ENCODE data around the gene TCTN2.

TCTN2 gene

DNA sequence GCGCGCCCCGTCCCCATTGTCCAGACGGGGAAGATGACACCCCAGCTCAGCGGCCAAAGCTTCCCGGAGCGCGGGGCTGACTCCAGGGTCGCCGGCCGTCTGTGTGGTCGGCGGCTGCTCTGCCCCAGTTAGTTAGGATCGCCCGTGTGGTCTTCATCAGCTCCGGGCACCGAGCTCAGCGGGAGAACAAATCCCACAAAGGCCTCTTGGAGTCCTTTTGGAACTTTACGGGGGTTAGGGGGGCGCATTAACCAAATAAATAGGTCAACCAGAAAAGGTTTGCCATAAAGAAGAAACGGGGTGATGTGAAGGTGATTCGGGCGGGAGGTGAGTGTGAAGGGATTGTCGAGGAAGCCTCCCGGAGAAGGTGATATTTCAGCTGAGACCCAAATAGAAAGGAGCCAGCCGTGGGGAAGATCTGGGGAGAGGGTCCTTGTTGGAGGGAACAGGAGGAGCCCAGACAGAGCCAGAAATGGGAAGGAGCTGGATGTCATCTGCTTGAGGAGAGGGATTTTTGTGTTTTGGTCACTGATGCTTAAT lies 41.9 kb downstream of the TCTN2 start:
- TF ChIP-seq GATA2 (IDR thresholded peaks at IDR 0.05; ENCODE audit: low read depth, low read length) (no peak), GATA3 (IDR thresholded peaks at IDR 0.05; ENCODE audit: low read depth, low read length) (no peak)

DNA sequence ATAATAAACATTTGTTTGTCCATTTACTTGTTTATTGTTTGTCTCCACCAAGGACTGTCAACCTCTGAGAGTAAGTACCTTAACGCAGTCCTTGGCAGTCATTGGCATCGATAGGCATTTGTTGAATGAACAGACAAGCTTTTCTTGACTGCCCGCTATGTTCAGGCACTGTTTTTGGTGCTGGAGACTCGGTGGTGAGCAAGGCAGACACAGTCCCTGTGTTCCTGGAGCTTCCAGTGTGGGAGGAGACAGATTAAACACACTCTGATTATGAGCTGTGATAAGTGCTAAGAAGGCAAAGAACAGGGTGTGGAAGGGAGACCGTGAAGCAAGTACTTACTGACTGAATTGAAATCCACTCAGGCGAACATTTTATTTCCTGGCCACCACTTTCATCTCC lies 42.5 kb downstream of the TCTN2 start:
- peak; percentile 52; the same call in 1 of the 2 replicates for TF ChIP-seq GATA2 (IDR thresholded peaks at IDR 0.05; ENCODE audit: low read depth, low read length)
- no peak for TF ChIP-seq GATA3 (IDR thresholded peaks at IDR 0.05; ENCODE audit: low read depth, low read length)

DNA sequence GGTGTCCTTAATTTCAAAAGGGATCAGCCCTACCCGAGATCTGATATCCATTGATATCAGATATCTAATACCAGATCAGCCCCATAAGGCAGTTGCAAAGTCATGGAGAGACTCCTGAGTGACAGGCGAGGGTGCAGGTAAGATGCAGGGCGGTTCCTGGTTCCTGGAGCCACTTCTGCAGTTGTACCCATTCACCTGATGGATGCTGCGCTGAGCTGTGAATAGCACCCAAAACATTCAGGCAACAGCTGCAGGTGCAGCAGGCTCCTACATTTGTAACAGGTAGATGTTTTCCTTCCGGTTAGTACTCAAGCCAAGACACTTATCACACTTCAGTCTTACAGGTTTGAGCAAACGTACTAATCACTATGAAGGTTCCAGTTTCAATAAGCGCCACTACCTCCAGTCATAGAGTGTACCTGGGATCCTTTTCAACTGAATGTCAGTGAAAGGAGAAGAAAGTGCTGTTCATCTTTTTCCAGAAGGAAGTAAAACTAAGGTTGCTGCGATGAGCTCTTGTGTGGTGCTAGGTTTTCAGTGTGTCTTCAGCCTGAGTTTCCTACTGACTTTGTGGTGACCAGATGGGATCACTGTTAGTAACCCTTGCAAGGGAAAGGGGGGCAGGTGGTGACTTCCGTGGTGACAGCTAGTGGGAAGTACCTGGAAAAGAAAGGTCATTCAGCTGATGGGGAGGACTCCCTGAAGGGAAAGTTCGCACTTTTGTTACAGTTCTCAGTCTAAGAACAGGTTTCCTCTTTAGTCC lies 43.1 kb downstream of the TCTN2 start:
- TF ChIP-seq GATA2 (IDR thresholded peaks at IDR 0.05; ENCODE audit: low read depth, low read length): no peak
- TF ChIP-seq GATA3 (IDR thresholded peaks at IDR 0.05; ENCODE audit: low read depth, low read length): no peak

DNA sequence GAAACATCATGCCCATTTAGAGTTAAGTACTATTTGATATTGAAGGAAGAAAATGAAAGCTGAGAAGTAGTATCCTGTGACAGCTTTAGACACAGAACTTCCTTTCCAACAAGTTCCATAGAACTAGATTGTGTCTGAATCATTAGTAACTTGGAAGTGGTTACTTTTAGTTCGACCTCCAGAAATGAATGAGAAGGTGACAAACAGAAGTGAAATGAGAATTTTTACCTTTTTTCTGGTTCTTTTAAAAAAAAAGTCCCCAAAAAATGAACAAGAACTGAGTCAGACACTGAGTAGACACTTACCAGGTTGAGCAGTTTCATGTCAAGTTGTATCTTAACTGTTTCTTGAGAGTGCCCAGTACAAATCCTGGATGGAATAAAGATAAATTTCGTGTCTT lies 44.3 kb downstream of the TCTN2 start:
- no peak for TF ChIP-seq GATA2 (IDR thresholded peaks at IDR 0.05; ENCODE audit: low read depth, low read length)
- no peak for TF ChIP-seq GATA3 (IDR thresholded peaks at IDR 0.05; ENCODE audit: low read depth, low read length)

DNA sequence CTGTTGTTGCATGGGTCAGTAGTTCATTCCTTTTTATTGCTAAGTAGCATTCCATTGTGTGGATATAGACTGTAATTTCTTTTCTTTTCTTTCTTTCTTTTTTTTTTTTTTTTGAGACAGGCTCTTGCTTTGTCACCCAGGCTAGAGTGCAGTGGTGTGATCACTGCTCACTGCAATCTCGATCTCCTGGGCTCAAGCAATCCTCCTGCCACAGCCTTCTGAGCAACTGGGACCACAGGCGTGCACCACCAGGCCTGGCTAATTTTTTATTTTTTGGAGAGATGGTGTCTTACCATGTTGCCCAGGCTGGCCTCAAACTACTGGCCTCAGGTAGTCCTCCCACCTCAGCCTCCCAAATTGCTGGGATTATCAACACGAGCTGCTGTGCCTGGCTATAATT lies 46.4 kb downstream of the TCTN2 start:
- TF ChIP-seq GATA2 (IDR thresholded peaks at IDR 0.05; ENCODE audit: low read depth, low read length) (no peak), GATA3 (IDR thresholded peaks at IDR 0.05; ENCODE audit: low read depth, low read length) (no peak)

DNA sequence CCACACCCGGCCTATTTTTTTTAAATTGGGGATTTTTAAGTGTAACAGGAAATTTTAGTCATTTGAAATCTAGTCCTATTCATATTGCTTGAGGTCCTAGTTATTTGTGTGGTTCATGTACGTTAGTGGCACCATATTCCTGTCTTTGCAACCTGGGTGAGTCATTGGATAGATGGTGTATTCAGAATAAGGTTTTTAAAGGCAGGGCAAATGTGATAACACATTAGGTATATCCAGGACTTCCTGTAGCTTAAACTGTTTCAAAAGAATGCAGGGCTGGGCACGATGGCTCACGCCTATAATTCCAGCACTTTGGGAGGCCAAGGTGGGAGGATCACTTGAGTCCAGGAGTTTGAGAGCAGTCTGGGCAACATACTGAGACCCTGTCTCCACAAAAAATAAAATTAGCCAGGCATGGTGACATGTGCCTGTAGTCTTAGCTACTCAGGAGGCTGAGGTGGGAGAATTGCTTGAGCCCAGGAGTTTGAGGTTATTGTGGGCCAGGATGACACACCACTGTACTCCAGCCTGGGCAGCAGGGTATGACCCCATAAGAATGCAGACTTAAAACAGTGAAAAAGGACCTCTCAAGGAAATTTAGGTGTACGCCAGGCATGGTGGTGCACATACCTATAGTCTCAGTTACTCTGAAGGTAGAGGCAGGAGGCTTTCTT lies 49.4 kb downstream of the TCTN2 start:
- TF ChIP-seq GATA2 (IDR thresholded peaks at IDR 0.05; ENCODE audit: low read depth, low read length) (no peak), GATA3 (IDR thresholded peaks at IDR 0.05; ENCODE audit: low read depth, low read length) (no peak)

DNA sequence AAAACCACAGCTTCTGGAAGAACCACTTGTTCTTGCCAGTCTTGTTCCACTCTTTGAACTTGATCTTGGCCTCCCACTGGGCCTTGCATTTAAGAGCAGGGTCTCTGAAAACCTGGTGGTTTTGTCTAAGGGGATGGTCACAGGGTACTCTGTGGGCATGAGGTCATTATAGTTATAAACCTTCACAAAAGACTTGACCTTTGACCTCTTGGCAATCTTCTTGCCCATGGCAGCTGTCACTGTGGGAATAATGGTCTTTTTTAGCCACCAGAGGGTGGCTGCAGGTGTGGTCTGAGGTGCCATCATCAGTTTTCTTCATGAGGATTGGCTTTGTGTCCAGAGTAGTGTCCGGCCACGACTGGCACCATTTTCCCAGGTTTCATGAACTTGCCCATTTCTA lies 50.3 kb downstream of the TCTN2 start:
- TF ChIP-seq GATA3 (IDR thresholded peaks at IDR 0.05; ENCODE audit: low read depth, low read length) (no peak), GATA2 (IDR thresholded peaks at IDR 0.05; ENCODE audit: low read depth, low read length) (no peak)

DNA sequence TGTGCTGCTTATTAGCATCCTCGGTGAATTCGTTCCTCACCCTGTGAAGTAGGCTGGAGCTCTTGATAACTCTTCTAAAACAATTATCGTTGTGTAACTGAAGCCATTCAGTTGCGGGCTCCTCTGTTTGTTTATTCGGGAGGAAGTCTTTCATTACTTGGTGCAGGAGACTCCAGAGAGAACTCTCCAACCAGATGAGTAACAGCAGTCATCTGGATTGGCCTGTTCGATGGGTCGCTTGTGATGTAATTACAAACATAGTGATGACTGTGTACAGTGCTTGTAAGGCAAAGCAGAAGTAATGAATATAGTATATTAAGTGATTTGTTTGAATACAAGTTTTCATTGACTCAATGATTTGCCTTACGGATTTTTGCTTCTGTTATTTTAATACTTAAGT lies 52.1 kb downstream of the TCTN2 start:
- TF ChIP-seq GATA3 (IDR thresholded peaks at IDR 0.05; ENCODE audit: low read depth, low read length) (no peak), GATA2 (IDR thresholded peaks at IDR 0.05; ENCODE audit: low read depth, low read length) (no peak)

DNA sequence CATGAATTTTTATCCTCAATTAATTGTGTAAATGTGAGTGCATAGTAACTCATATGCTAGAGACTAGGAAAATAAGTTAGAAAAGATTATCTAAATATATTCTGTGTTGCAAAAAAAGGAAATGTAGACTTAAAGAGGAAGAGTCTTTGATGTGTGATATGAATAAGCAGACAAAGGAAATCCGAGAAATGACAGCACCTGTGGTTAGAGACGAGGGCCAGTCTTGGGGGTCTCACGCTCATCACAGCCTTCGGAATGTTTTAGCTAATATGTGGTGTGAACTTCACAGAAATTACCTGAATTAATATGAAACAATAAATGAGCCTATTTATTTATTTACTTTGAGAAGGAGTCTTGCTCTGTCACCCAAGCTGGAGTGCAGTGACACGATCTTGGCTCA lies 52.9 kb downstream of the TCTN2 start:
- TF ChIP-seq GATA2 (IDR thresholded peaks at IDR 0.05; ENCODE audit: low read depth, low read length): no peak
- TF ChIP-seq GATA3 (IDR thresholded peaks at IDR 0.05; ENCODE audit: low read depth, low read length): no peak

DNA sequence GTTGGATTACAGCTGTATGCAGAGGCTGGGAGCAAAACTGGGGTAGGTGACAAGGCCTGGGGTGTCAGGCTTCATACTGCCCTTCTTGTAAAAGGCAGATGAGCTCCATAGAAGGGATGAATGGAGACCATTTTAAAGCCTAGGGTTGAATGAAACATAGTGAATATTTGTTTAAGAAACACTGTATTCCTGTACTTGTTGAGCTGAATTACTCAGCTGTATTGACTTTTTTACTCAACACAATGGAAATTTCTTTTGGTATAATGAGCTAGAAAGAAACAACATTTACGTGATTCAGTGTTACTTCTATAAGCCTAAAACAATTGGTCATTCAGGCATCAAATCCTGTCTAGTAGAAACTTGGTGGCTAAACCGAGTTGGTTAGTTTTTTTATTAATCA lies 55.3 kb downstream of the TCTN2 start:
- TF ChIP-seq GATA3 (IDR thresholded peaks at IDR 0.05; ENCODE audit: low read depth, low read length) (no peak), GATA2 (IDR thresholded peaks at IDR 0.05; ENCODE audit: low read depth, low read length) (no peak)

DNA sequence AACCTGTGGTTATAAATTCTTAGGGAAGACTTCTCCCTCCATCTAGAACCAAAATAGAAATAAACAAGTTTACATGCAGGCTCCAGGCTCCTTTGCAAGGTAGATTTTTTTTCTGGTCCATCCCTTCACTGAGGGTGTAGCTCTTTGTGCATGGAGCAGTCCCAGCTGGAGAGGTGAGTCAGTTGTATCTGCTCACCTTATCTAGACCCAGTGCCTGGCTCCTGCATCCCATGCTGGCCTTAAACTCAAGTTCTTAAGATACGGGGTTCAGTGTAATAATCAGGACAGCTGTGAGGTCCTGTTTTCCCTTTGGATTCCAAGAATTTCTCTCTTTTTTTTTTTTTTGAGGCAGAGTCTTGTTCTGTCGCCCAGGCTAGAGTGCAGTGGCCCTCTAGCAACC lies 56.0 kb downstream of the TCTN2 start:
- TF ChIP-seq GATA3 (IDR thresholded peaks at IDR 0.05; ENCODE audit: low read depth, low read length) (no peak), GATA2 (IDR thresholded peaks at IDR 0.05; ENCODE audit: low read depth, low read length) (no peak)

DNA sequence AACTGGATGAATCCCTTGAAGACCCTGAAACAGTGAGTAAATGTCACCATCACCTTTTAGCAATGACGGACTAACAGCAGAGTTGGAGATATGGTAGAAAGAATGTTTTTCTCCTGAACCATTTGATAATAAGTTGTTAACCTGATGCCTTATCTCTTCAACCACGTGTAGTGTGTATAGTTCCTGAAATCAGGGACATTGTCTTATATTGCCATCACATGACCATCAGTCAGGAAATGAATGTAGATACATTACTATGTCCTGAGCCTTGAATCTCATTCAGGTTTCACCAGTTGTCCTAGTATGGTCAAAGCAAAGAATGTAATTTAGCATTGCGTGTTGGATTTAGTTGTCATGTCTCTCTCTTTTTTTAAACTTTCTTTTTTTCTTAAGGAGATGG lies 57.0 kb downstream of the TCTN2 start:
- no peak for TF ChIP-seq GATA3 (IDR thresholded peaks at IDR 0.05; ENCODE audit: low read depth, low read length)
- TF ChIP-seq GATA2 (IDR thresholded peaks at IDR 0.05; ENCODE audit: low read depth, low read length): no peak

DNA sequence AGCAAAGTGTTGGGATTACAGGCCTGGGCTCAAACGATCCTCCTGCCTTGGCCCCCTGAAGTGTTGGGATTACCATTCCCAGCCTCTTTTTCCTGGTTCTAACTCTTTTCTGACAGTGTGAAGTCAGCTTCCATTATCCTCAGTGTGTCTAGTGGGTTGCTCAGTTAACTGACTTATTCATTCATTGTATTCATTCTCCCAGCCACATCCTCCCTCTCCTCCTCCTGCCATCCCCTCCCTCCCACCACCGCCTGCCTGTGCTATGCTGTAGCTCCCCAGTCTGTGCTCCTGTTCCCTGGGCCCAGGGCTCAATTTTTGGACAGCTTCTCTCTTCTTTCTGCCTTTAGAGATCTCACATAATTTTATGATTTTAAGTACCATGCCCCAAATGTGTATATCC lies 60.7 kb downstream of the TCTN2 start:
- TF ChIP-seq GATA3 (IDR thresholded peaks at IDR 0.05; ENCODE audit: low read depth, low read length) (no peak), GATA2 (IDR thresholded peaks at IDR 0.05; ENCODE audit: low read depth, low read length) (no peak)

DNA sequence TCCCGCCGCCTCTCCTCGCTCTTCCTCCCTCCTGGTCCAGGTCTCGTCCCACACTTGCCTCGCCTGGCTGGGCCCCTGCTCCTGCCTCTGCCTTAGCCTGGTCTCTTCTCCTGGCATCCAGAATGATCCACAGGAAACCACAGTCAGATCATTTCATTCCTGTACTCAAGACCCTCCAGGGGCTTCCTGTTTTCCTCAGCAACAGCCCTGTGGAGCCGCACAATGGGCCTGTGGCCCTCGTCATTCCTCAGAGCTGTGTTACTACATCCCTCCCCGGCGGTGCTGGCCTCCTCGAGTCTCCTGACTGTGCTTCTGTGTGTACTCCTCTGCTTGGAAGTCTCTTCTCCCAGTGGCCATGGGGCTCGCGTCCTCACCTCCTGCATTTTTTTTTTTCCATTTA lies 61.3 kb downstream of the TCTN2 start:
- no peak for TF ChIP-seq GATA2 (IDR thresholded peaks at IDR 0.05; ENCODE audit: low read depth, low read length)
- TF ChIP-seq GATA3 (IDR thresholded peaks at IDR 0.05; ENCODE audit: low read depth, low read length): no peak

DNA sequence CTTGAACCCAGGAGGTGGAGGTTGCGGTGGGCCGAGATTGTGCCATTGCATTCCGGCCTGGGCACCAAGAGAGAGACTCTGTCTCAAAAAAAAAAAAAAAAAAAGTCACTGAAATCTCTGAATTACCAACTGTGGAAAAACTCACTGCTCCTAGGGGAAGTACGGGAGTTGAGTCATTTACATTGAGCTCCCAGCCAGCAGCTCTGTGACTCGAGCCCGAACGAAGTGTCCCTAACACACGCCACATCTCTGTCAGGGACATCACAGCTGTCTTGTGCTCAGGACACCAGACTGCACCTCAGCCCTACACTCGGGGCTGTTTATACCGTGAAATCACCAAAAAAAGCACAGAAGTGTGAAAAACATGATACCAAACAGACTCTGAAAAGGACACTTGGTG lies 62.3 kb downstream of the TCTN2 start:
- no peak for TF ChIP-seq GATA2 (IDR thresholded peaks at IDR 0.05; ENCODE audit: low read depth, low read length)
- no peak for TF ChIP-seq GATA3 (IDR thresholded peaks at IDR 0.05; ENCODE audit: low read depth, low read length)

Data from SH-SY5Y (cell line).